IPS DF 6.9 (cell line): ENCODE results near the gene PABPC3.

Source experiments
- DNase-seq: peaks from one replicate; pipeline ENCODE4 v3.0.0-alpha.2; 2013; ENCODE audit warnings: low read depth, low spot score
- H3K27ac ChIP-seq: one replicate; pipeline ENCODE4 v1.5.1; 2013; ENCODE audit warnings: low read length, control low read depth
- H3K27me3 ChIP-seq: 2 replicates; pipeline ENCODE4 v1.6.1; 2013; ENCODE audit warnings: mild to moderate bottlenecking, low read length; ENCODE audit not compliant: control insufficient read depth, insufficient read depth
- H3K36me3 ChIP-seq: 2 replicates; pipeline ENCODE4 v1.6.1; 2013; ENCODE audit warnings: low read length; ENCODE audit not compliant: control insufficient read depth, insufficient read depth
- H3K4me1 ChIP-seq: 2 replicates; pipeline ENCODE4 v1.6.1; 2013; ENCODE audit warnings: low read length; ENCODE audit not compliant: control insufficient read depth, insufficient read depth
- H3K4me3 ChIP-seq: 2 replicates; pipeline ENCODE4 v1.5.1; 2013; ENCODE audit warnings: mild to moderate bottlenecking, low read length
- H3K9me3 ChIP-seq: 2 replicates; pipeline ENCODE4 v1.6.1; 2013; ENCODE audit warnings: low read length, inconsistent platforms; ENCODE audit not compliant: control insufficient read depth, insufficient read depth
- WGBS: extraction: QIAGEN DNeasy Blood & Tissue Kit; methylation state at CpG from one replicate; pipeline ENCODE4 v1.1.7; 2013; ENCODE audit warnings: mixed read lengths, missing lambda C conversion rate; ENCODE audit not compliant: insufficient read length, insufficient coverage; 5-methylcytosine and 5-hydroxymethylcytosine counted together

The PABPC3 gene

GRCh38 chr13:25095851-25096453, at the start of gene PABPC3:
PABPC3 (plus strand) TSS chr13:25096136; CDS start chr13:25096199, 63 bp downstream.
- no peaks in the 10 kb centered on the region for H3K9me3 ChIP-seq
- H3K27me3 ChIP-seq = no peaks in the 10 kb centered on the region
- DNase-seq = no peak
- H3K4me3 ChIP-seq = no peak within 1 kb of the TSS
- no peaks in the 10 kb centered on the region for H3K36me3 ChIP-seq
- no CpG with 5 or more reads among the region's 50 CpGs for WGBS
- H3K4me1 ChIP-seq = no peaks in the 10 kb centered on the region
- H3K27ac ChIP-seq = no peak within 1 kb of the TSS

GRCh38 chr13:25046274-25046984, 49.5 kb upstream of the PABPC3 start:
- no peak for DNase-seq
- H3K4me1 ChIP-seq = no peaks in the 10 kb centered on the region
- no peak overlapping the region for H3K27ac ChIP-seq
- no peaks in the 10 kb centered on the region; the same call in 1 of the 2 replicates for H3K27me3 ChIP-seq
- no peaks in the 10 kb centered on the region for H3K36me3 ChIP-seq
- H3K9me3 ChIP-seq = no peaks in the 10 kb centered on the region
- no CpG with 5 or more reads among the region's 24 CpGs for WGBS
- peak overlapping the region; percentile 47; the same call in 1 of the 2 replicates for H3K4me3 ChIP-seq

- Histone ChIP-seq H3K9me3 (no peaks in the 10 kb centered on the region), H3K27me3 (no peaks in the 10 kb centered on the region; the same call in 1 of the 2 replicates), H3K27ac (no peak overlapping the region), H3K36me3 (no peaks in the 10 kb centered on the region), H3K4me3 (peak overlapping the region; percentile 47), H3K4me1 (no peaks in the 10 kb centered on the region)
- no peak for DNase-seq
- WGBS = no CpG with 5 or more reads among the region's 39 CpGs
Observed at GRCh38 chr13:25046985-25047511, 48.9 kb upstream of the PABPC3 start.

- no peak overlapping the region for H3K27ac ChIP-seq
- no peak overlapping the region for H3K4me3 ChIP-seq
- no peaks in the 10 kb centered on the region for H3K4me1 ChIP-seq
- H3K36me3 ChIP-seq = no peaks in the 10 kb centered on the region
- no CpG with 5 or more reads among the region's 1 CpG for WGBS
- H3K9me3 ChIP-seq = no peaks in the 10 kb centered on the region
- H3K27me3 ChIP-seq = no peaks in the 10 kb centered on the region; the same call in 1 of the 2 replicates
- no peak for DNase-seq
Observed at GRCh38 chr13:25051065-25051464, 44.9 kb upstream of the PABPC3 start.

GRCh38 chr13:25059166-25059565, 36.8 kb upstream of the PABPC3 start:
- WGBS = no CpG with 5 or more reads among the region's 1 CpG
- Histone ChIP-seq H3K36me3 (no peaks in the 10 kb centered on the region), H3K4me1 (no peaks in the 10 kb centered on the region), H3K4me3 (no peak overlapping the region), H3K27me3 (no peaks in the 10 kb centered on the region), H3K27ac (no peak overlapping the region), H3K9me3 (no peaks in the 10 kb centered on the region)
- DNase-seq = no peak

- Histone ChIP-seq H3K27ac (no peak overlapping the region), H3K4me1 (no peaks in the 10 kb centered on the region), H3K36me3 (no peaks in the 10 kb centered on the region), H3K4me3 (no peak overlapping the region), H3K9me3 (no peaks in the 10 kb centered on the region), H3K27me3 (no peaks in the 10 kb centered on the region)
- no peak for DNase-seq
- no CpG with 5 or more reads among the region's 7 CpGs for WGBS
Observed at GRCh38 chr13:25059958-25060357, 36.0 kb upstream of the PABPC3 start.

- Histone ChIP-seq H3K4me3 (no peak overlapping the region), H3K27ac (no peak overlapping the region), H3K36me3 (no peaks in the 10 kb centered on the region), H3K4me1 (no peaks in the 10 kb centered on the region; the same call in 1 of the 2 replicates), H3K9me3 (no peaks in the 10 kb centered on the region), H3K27me3 (no peaks in the 10 kb centered on the region)
- DNase-seq = no peak
- WGBS = no CpG with 5 or more reads among the region's 5 CpGs
Observed at GRCh38 chr13:25062479-25062878, 33.5 kb upstream of the PABPC3 start.

GRCh38 chr13:25064396-25064795, 31.5 kb upstream of the PABPC3 start:
- Histone ChIP-seq H3K36me3 (no peaks in the 10 kb centered on the region; the same call in 1 of the 2 replicates), H3K4me1 (peaks cover 4% of the 10 kb centered on the region), H3K4me3 (no peak overlapping the region), H3K27ac (no peak overlapping the region), H3K27me3 (no peaks in the 10 kb centered on the region), H3K9me3 (no peaks in the 10 kb centered on the region)
- DNase-seq = no peak

GRCh38 chr13:25065974-25066770, 29.8 kb upstream of the PABPC3 start:
- H3K4me3 ChIP-seq = no peak overlapping the region
- H3K27ac ChIP-seq = no peak overlapping the region
- H3K4me1 ChIP-seq = peaks cover 4% of the 10 kb centered on the region
- H3K36me3 ChIP-seq = no peaks in the 10 kb centered on the region; the same call in 1 of the 2 replicates
- WGBS = no CpG with 5 or more reads among the region's 8 CpGs
- no peak for DNase-seq
- H3K9me3 ChIP-seq = no peaks in the 10 kb centered on the region
- H3K27me3 ChIP-seq = no peaks in the 10 kb centered on the region

GRCh38 chr13:25067064-25067463, 28.9 kb upstream of the PABPC3 start:
- H3K36me3 ChIP-seq = no peaks in the 10 kb centered on the region; the same call in 1 of the 2 replicates
- no CpG with 5 or more reads among the region's 3 CpGs for WGBS
- no peak overlapping the region for H3K27ac ChIP-seq
- no peak for DNase-seq
- peaks cover 4% of the 10 kb centered on the region for H3K4me1 ChIP-seq
- H3K27me3 ChIP-seq = no peaks in the 10 kb centered on the region
- H3K9me3 ChIP-seq = no peaks in the 10 kb centered on the region
- no peak overlapping the region for H3K4me3 ChIP-seq
